HepG2 (cell line): ENCODE results near the gene TMEM127. TPM values are rescaled to one million over a fixed set of nuclear protein-coding genes. Genes with fewer than 3 reads are reported as not detected.

Source experiments
- DZIP1 ChIP-seq: sonication (generic); formaldehyde crosslinking; IDR thresholded peaks from 2 replicates; pipeline ENCODE4 v1.5.0; 2020; ENCODE audit warnings: mild to moderate bottlenecking, missing genetic modification reagents
- HNRNPUL1 ChIP-seq: fragments of 200-400 bp; formaldehyde crosslinking; IDR thresholded peaks from 2 replicates; pipeline ENCODE4 v1.6.1; 2017; ENCODE audit warnings: low read depth, mild to moderate bottlenecking, low read length, moderate library complexity
- IKZF5 ChIP-seq: IDR thresholded peaks from 2 replicates; pipeline ENCODE4 v1.6.1; 2018; ENCODE audit warnings: missing genetic modification reagents, mild to moderate bottlenecking, missing compliant biosample characterization
- MED1 ChIP-seq: sonication (generic); formaldehyde crosslinking; IDR thresholded peaks from 2 replicates; pipeline ENCODE4 v1.4.0; 2020; ENCODE audit warnings: missing genetic modification reagents
- NFKBIZ ChIP-seq: IDR thresholded peaks from 2 replicates; pipeline ENCODE4 v1.6.1; 2018; ENCODE audit warnings: missing genetic modification reagents, missing compliant biosample characterization
- PATZ1 ChIP-seq: sonication (generic); formaldehyde crosslinking; IDR thresholded peaks from 2 replicates; pipeline ENCODE4 v1.4.0; 2020; ENCODE audit warnings: missing genetic modification reagents
- RBM22 ChIP-seq: fragments of 200-400 bp; formaldehyde crosslinking; optimal IDR thresholded peaks from 2 replicates; pipeline ENCODE3; 2017; ENCODE audit warnings: mild to moderate bottlenecking, low read length, moderate library complexity
- RNF219 ChIP-seq: sonication (generic); formaldehyde crosslinking; IDR thresholded peaks from 2 replicates; pipeline ENCODE4 v1.5.0; 2020; ENCODE audit warnings: mild to moderate bottlenecking, missing genetic modification reagents
- SNAPC2 ChIP-seq: sonication (generic); formaldehyde crosslinking; IDR thresholded peaks from 2 replicates; pipeline ENCODE4 v1.8.1; 2022; ENCODE audit warnings: mild to moderate bottlenecking, missing genetic modification reagents
- TEAD2 ChIP-seq: sonication (generic); formaldehyde crosslinking; IDR thresholded peaks from 2 replicates; pipeline ENCODE4 v1.9.0; 2021; ENCODE audit warnings: missing genetic modification reagents
- THAP11 ChIP-seq: IDR thresholded peaks from 2 replicates; pipeline ENCODE4 v1.6.1; 2016; ENCODE audit warnings: missing biosample characterization, missing genetic modification reagents
- ZBTB3 ChIP-seq: sonication (generic); formaldehyde crosslinking; IDR thresholded peaks from 2 replicates; pipeline ENCODE4 v1.4.0; 2020; ENCODE audit warnings: low read depth, mild to moderate bottlenecking, moderate library complexity, missing genetic modification reagents, borderline replicate concordance
- ZBTB7B ChIP-seq: sonication (generic); formaldehyde crosslinking; IDR thresholded peaks from 2 replicates; pipeline ENCODE4 v1.4.0; 2020; ENCODE audit warnings: missing genetic modification reagents
- ZNF547 ChIP-seq: sonication (generic); formaldehyde crosslinking; IDR thresholded peaks from 2 replicates; pipeline ENCODE4 v1.5.1; 2020; ENCODE audit warnings: mild to moderate bottlenecking, missing genetic modification reagents
- ZNF563 ChIP-seq: sonication (generic); formaldehyde crosslinking; IDR thresholded peaks from 2 replicates; pipeline ENCODE4 v1.8.0; 2022; ENCODE audit warnings: mild to moderate bottlenecking, moderate library complexity, missing genetic modification reagents
- ZNF770 ChIP-seq: sonication (generic); formaldehyde crosslinking; IDR thresholded peaks from 2 replicates; pipeline ENCODE4 v1.5.0; 2020; ENCODE audit warnings: mild to moderate bottlenecking, missing genetic modification reagents
- ZNF781 ChIP-seq: sonication (generic); formaldehyde crosslinking; IDR thresholded peaks from 2 replicates; pipeline ENCODE4 v1.5.1; 2020; ENCODE audit warnings: borderline replicate concordance, mild to moderate bottlenecking, missing genetic modification reagents; ENCODE audit errors: not compliant biosample characterization
- ZNF788 ChIP-seq: sonication (generic); formaldehyde crosslinking; IDR thresholded peaks from 2 replicates; pipeline ENCODE4 v1.5.0; 2020; ENCODE audit warnings: mild to moderate bottlenecking, missing genetic modification reagents, borderline replicate concordance
- polyA plus RNA-seq, 8 experiments: library from polyadenylated mRNA; depleted of rRNA in 3 of 8; stranded (reverse) in 7 of 8; unstranded in 1 of 8; fragments of >200 nt; fragmentation: Illumina TruSeq in 4 of 8; extraction: Trizol in 4 of 8; gene quantifications; 2 replicates each; pipeline versions ENCODE4 v1.2.1 to v1.2.3, GENCODE V29; 2011 to 2016; ENCODE audit warnings: low read depth in 4 of 8, missing spikeins in 1 of 8, mixed read lengths in 1 of 8; ENCODE audit not compliant: insufficient read depth in 1 of 8
- total RNA-seq, 5 experiments: library from RNA; depleted of rRNA; stranded (reverse); fragments of >200 nt; fragmentation: Illumina TruSeq; extraction: Trizol; gene quantifications; 2 replicates each; pipeline ENCODE4 v1.2.3, GENCODE V29; 2016; ENCODE audit warnings: low read depth in 1 of 5

Gene TMEM127
- total and polyA plus RNA-seq, 2 of the 13 experiments (the other 11 are each of a cell fraction or from before 2014, with no cell fraction given), result 21.5 to 33.9 TPM

GRCh38 chr2:96265840-96266679, at the start of gene TMEM127, which contains the start of gene CIAO1 (continued):
- TF ChIP-seq ZNF781 (CRISPR knock-in tag), result peak; percentile 97
- peak; percentile 91; the same call in 1 of the 2 replicates for TF ChIP-seq ZBTB3 (CRISPR knock-in tag)
- no peak; the same call in 1 of the 2 replicates for TF ChIP-seq TEAD2 (CRISPR knock-in tag)
- peak; percentile 91; the same call in 1 of the 2 replicates for TF ChIP-seq ZNF788 (CRISPR knock-in tag)
- TF ChIP-seq HNRNPUL1, result peak; percentile 82
- peak; percentile 70 for TF ChIP-seq RBM22
- TF ChIP-seq ZNF563 (CRISPR knock-in tag), result peak; percentile 5; the same call in 1 of the 2 replicates
- TF ChIP-seq THAP11 (CRISPR knock-in tag), result peak; percentile 100
- peak; percentile 90 for TF ChIP-seq ZNF547
- TF ChIP-seq PATZ1, result peak; percentile 79
- TF ChIP-seq MED1 (CRISPR knock-in tag), result peak; percentile 82
- TF ChIP-seq DZIP1, result peak; percentile 88
- no peak for TF ChIP-seq RNF219
- TF ChIP-seq SNAPC2 (CRISPR knock-in tag), result 0 out of 2 replicates have a peak, but pooled peaks have one; percentile 11
- TF ChIP-seq IKZF5 (CRISPR knock-in tag), result peak; percentile 92
- peak; percentile 65 for TF ChIP-seq ZNF770 (CRISPR knock-in tag)
- TF ChIP-seq ZBTB7B, result peak; percentile 54
- peak; percentile 16; the same call in 1 of the 2 replicates for TF ChIP-seq NFKBIZ (CRISPR knock-in tag)
